Measurements from ENCODE around the gene RASA3. TPM values are rescaled to one million over a fixed set of nuclear protein-coding genes. Genes with fewer than 3 reads are reported as not detected.
"Not testable (repeated sequence)": the region's sequence is repeated elsewhere in the genome, so short reads cannot be mapped to it uniquely, and the experiment has no call there.

RASA3 gene
- total RNA-seq, 4 donors from 2014 or later, result 29.5 to 38.1 (median 34.6) TPM

- WGBS, result 92% methylated on average over 8 of the region's 9 CpGs
- DNase-seq (ENCODE audit: extremely low spot score), result no peak
Measured at GRCh38 chr13:114022309-114022669, 110.1 kb downstream of the RASA3 start.

DNA sequence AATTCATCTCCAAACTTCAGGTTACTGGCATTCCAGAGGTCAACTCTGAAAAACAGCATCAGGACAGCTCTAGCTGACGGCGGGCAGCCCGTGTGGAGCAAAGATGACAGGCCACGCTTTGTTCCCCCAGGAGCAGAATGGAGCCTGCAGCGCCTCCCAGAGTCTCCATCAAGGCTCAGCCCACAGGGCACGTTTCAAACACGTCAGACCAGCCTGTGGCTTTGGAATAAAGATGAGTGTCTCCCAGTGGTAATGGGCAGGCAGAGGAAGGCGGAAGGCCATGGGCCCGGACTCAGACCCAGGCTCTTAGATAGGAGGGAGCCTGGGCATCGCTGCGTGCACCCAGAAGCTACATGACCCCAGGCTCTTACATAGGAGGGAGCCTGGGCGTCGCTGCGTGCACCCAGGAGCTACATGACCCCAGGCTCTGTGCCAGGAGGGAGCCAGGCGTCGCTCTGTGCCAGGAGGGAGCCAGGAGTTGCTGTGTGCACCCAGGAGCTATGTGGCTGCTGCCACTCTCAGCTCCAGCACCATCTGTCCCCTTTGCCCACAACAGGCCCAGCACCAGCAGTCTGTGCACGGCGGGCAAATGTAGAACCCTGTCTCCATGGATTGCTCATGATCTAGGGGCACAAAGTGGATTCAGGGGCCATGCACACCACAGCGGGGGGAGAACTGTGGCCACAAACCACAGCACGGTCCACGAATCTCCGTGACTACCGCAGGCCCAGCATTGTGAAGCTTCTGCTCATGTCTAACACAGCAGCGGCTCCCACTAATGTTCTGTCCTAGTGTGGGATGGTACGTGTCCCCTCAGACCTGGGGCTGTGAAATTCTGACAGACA, 110.7 kb downstream of the RASA3 start:
- H3K9me3 ChIP-seq, result no peaks in the 10 kb centered on the region
- TF ChIP-seq POLR2AphosphoS5 (IDR thresholded peaks at IDR 0.05) (no peak), EP300 (IDR thresholded peaks at IDR 0.05) (no peak), POLR2A (IDR thresholded peaks at IDR 0.05; ENCODE audit: low read depth) (no peak)
- TF ChIP-seq, protein P1, sequence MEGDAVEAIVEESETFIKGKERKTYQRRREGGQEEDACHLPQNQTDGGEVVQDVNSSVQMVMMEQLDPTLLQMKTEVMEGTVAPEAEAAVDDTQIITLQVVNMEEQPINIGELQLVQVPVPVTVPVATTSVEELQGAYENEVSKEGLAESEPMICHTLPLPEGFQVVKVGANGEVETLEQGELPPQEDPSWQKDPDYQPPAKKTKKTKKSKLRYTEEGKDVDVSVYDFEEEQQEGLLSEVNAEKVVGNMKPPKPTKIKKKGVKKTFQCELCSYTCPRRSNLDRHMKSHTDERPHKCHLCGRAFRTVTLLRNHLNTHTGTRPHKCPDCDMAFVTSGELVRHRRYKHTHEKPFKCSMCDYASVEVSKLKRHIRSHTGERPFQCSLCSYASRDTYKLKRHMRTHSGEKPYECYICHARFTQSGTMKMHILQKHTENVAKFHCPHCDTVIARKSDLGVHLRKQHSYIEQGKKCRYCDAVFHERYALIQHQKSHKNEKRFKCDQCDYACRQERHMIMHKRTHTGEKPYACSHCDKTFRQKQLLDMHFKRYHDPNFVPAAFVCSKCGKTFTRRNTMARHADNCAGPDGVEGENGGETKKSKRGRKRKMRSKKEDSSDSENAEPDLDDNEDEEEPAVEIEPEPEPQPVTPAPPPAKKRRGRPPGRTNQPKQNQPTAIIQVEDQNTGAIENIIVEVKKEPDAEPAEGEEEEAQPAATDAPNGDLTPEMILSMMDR (IDR thresholded peaks at IDR 0.05), result no peak
- no peak overlapping the region for H3K27ac ChIP-seq (replicated peaks in 1 of 4)
- 89% methylated on average over 14 of the region's 25 CpGs for WGBS
- peaks cover 19 to 89% (median 71%) of the 10 kb centered on the region in 4 donors for H3K36me3 ChIP-seq
- intact Hi-C loops (cut with DNase I), result no loop called here
- peaks cover 17 to 24% (median 19%) of the 10 kb centered on the region in 4 donors for H3K4me1 ChIP-seq
- peaks cover 0 to 4% (median 0%) of the 10 kb centered on the region in 4 donors for H3K27me3 ChIP-seq
- DNase-seq (ENCODE audit: extremely low spot score), result no peak
- no peak overlapping the region for H3K4me3 ChIP-seq

More at GRCh38 chr13:114022309-114022669, 110.1 kb downstream of the RASA3 start:
- TF ChIP-seq, protein P1 (IDR thresholded peaks at IDR 0.05), result no peak
- no peak for TF ChIP-seq EP300 (IDR thresholded peaks at IDR 0.05)
- TF ChIP-seq POLR2AphosphoS5 (IDR thresholded peaks at IDR 0.05), result no peak
- TF ChIP-seq POLR2A (IDR thresholded peaks at IDR 0.05; ENCODE audit: low read depth), result no peak
- intact Hi-C loops (cut with DNase I), result no loop called here
- peaks cover 13 to 89% (median 65%) of the 10 kb centered on the region in 4 donors for H3K36me3 ChIP-seq
- no peak overlapping the region for H3K27ac ChIP-seq (replicated peaks in 1 of 4)
- no peaks in the 10 kb centered on the region for H3K9me3 ChIP-seq
- H3K4me1 ChIP-seq, result peaks cover 23 to 30% (median 24%) of the 10 kb centered on the region in 4 donors
- H3K27me3 ChIP-seq, result peaks cover 0 to 2% (median 0%) of the 10 kb centered on the region in 4 donors
- H3K4me3 ChIP-seq, result no peak overlapping the region

GRCh38 chr13:114020750-114021463, 111.5 kb downstream of the RASA3 start:
- 75% methylated on average over 21 of the region's 32 CpGs for WGBS
- TF ChIP-seq EP300 (IDR thresholded peaks at IDR 0.05) (no peak), POLR2AphosphoS5 (IDR thresholded peaks at IDR 0.05) (no peak), POLR2A (IDR thresholded peaks at IDR 0.05; ENCODE audit: low read depth) (no peak)
- TF ChIP-seq, protein P1 (IDR thresholded peaks at IDR 0.05), result no peak
- intact Hi-C loops (cut with DNase I), result no loop called here
- no peak for DNase-seq (ENCODE audit: extremely low spot score)
- peaks cover 9 to 16% (median 11%) of the 10 kb centered on the region in 4 donors for H3K4me1 ChIP-seq
- peaks cover 0 to 4% (median 0%) of the 10 kb centered on the region in 4 donors for H3K27me3 ChIP-seq
- H3K9me3 ChIP-seq, result no peaks in the 10 kb centered on the region
- no peak overlapping the region for H3K27ac ChIP-seq (replicated peaks in 1 of 4)
- no peak overlapping the region for H3K4me3 ChIP-seq
- peaks cover 26 to 93% (median 77%) of the 10 kb centered on the region in 4 donors for H3K36me3 ChIP-seq

- DNase-seq (ENCODE audit: extremely low spot score); H3K4me1 ChIP-seq; intact Hi-C loops (cut with DNase I); H3K4me3 ChIP-seq; H3K9me3 ChIP-seq; H3K27ac ChIP-seq (replicated peaks in 1 of 4); H3K27me3 ChIP-seq: not testable (repeated sequence)
- 100% methylated on average over 7 of the region's 14 CpGs for WGBS
- H3K36me3 ChIP-seq, result peaks cover 34 to 96% (median 83%) of the 10 kb centered on the region in 4 donors
Measured at GRCh38 chr13:114020134-114020533, 112.3 kb downstream of the RASA3 start.

GRCh38 chr13:114019367-114019766, 113.1 kb downstream of the RASA3 start:
- intact Hi-C loops (cut with DNase I), result no loop called here
- TF ChIP-seq POLR2A (IDR thresholded peaks at IDR 0.05; ENCODE audit: low read depth), result no peak
- no peak for TF ChIP-seq EP300 (IDR thresholded peaks at IDR 0.05)
- no peak for TF ChIP-seq POLR2AphosphoS5 (IDR thresholded peaks at IDR 0.05)
- DNase-seq (ENCODE audit: extremely low spot score), result no peak

More at GRCh38 chr13:114019367-114019766, 113.1 kb downstream of the RASA3 start:
- H3K27me3 ChIP-seq, result peaks cover 0 to 4% (median 0%) of the 10 kb centered on the region in 4 donors
- H3K36me3 ChIP-seq, result peaks cover 36 to 96% (median 86%) of the 10 kb centered on the region in 4 donors
- no peak overlapping the region for H3K4me3 ChIP-seq
- H3K9me3 ChIP-seq, result no peaks in the 10 kb centered on the region
- H3K4me1 ChIP-seq, result peaks cover 0 to under 1% (median 0%) of the 10 kb centered on the region in 4 donors
- no peak overlapping the region for H3K27ac ChIP-seq (replicated peaks in 1 of 4)
- 93% methylated on average over 7 of the region's 13 CpGs for WGBS

Data from esophagus muscularis mucosa (tissue), 4 donors.